HepG2 (cell line): ENCODE results near the gene C20orf144. TPM values are rescaled to one million over a fixed set of nuclear protein-coding genes. Genes with fewer than 3 reads are reported as not detected.

ENCODE experiments used
- ATAC-seq: fragments of 200-7000 bp; cut with Tn5 transposase; 3 replicates; pipeline ENCODE4 v1.9.1; 2020; ENCODE audit warnings: mild to moderate bottlenecking, moderate library complexity
- BruUV-seq: library from RNA; stranded (reverse); fragments of 400-500 nt; replicated peaks from 2 replicates; lab custom pipeline; 2021; lab: Mats Ljungman, UMichigan
- CTCF ChIA-PET: fragments of 300-600 bp; formaldehyde crosslinking; extraction: SDS; loops from one replicate; lab custom pipeline; 2021; ENCODE audit warnings: low total read pairs, inconsistent platforms, low intra/inter-chr PET ratio; lab: Yijun Ruan, JAX
- POLR2A ChIA-PET: fragments of 350-600 bp; sonication (Branson Sonifier 250); formaldehyde crosslinking; loops from one replicate; lab custom pipeline; 2020; ENCODE audit warnings: antibody characterized with exemption, inconsistent platforms; lab: Yijun Ruan, JAX
- DNase-seq: peaks from one replicate; pipeline ENCODE4 v3.0.0-alpha.2; 2015; ENCODE audit warnings: low spot score
- FAIRE-seq: peaks from 3 replicates; lab custom pipeline; 2011; peaks lifted over from hg19 to GRCh38; lab: Jason Lieb, UNC
- H2AFZ ChIP-seq: one replicate; pipeline ENCODE4 v1.6.1; 2011; ENCODE audit warnings: low read length, inconsistent platforms
- H3K27ac ChIP-seq: fragments of 300-600 bp; 3 replicates; pipeline ENCODE4 v1.8.0; 2011; ENCODE audit warnings: mixed run types, mild to moderate bottlenecking, mixed read lengths, low read length, inconsistent platforms; ENCODE audit not compliant: insufficient read depth; ENCODE audit errors: extremely low read length
- H3K27me3 ChIP-seq, 2 experiments: fragments of 200-600 bp in 1 of 2; 2 replicates in 1 of 2; 3 replicates in 1 of 2; pipeline versions ENCODE4 v1.6.0 to v1.8.0; 2011; ENCODE audit warnings: low read length in 2 of 2, mild to moderate bottlenecking in 2 of 2, moderate library complexity in 2 of 2, inconsistent platforms in 1 of 2; ENCODE audit not compliant: insufficient read depth in 2 of 2, control insufficient read depth in 1 of 2
- H3K36me3 ChIP-seq, 2 experiments: fragments of 200-600 bp in 1 of 2; replicated peaks in 1 of 2; 2 replicates in 1 of 2; 3 replicates in 1 of 2; pipeline versions ENCODE4 v1.5.1 to v1.8.0; 2011; ENCODE audit warnings: low read length in 2 of 2, inconsistent platforms in 1 of 2; ENCODE audit not compliant: insufficient read depth in 2 of 2, control insufficient read depth in 1 of 2
- H3K4me1 ChIP-seq: 2 replicates; pipeline ENCODE4 v1.5.1; 2012; ENCODE audit warnings: low read length, inconsistent platforms; ENCODE audit not compliant: insufficient read depth
- H3K4me2 ChIP-seq: 2 replicates; pipeline ENCODE4 v1.6.0; 2011; ENCODE audit warnings: low read depth, low read length, inconsistent platforms
- H3K4me3 ChIP-seq, 3 experiments: fragments of 200-600 bp in 1 of 3; sonication (generic), shearing (Covaris generic) in 1 of 3; replicated peaks in 1 of 3; 2 replicates each; pipeline ENCODE4 v1.5.1; 2011 to 2016; ENCODE audit warnings: low read length in 3 of 3, inconsistent platforms in 2 of 3, low read depth in 2 of 3, mild to moderate bottlenecking in 2 of 3, control low read depth in 1 of 3, mixed read lengths in 1 of 3; ENCODE audit not compliant: insufficient read depth in 1 of 3
- H3K79me2 ChIP-seq: one replicate; pipeline ENCODE4 v1.6.1; 2011; ENCODE audit warnings: low read length, inconsistent platforms; ENCODE audit not compliant: insufficient read depth
- H3K9ac ChIP-seq: 2 replicates; pipeline ENCODE4 v1.6.0; 2011; ENCODE audit warnings: mild to moderate bottlenecking, low read depth, low read length, inconsistent platforms; ENCODE audit not compliant: insufficient read depth
- H3K9me3 ChIP-seq: 2 replicates; pipeline ENCODE4 v1.5.1; 2012; ENCODE audit warnings: mild to moderate bottlenecking, low read length
- H4K20me1 ChIP-seq: 2 replicates; pipeline ENCODE4 v1.6.0; 2011; ENCODE audit warnings: inconsistent platforms, mild to moderate bottlenecking, low read length, moderate library complexity; ENCODE audit not compliant: insufficient read depth
- BCL6 ChIP-seq: IDR thresholded peaks from 2 replicates; pipeline ENCODE4 v1.6.1; 2016; ENCODE audit warnings: missing genetic modification reagents, missing compliant biosample characterization
- CHD4 ChIP-seq: fragments of 200-600 bp; sonication (generic); IDR thresholded peaks from 2 replicates; pipeline ENCODE4 v1.7.0; 2017; ENCODE audit warnings: mild to moderate bottlenecking, low read length, borderline replicate concordance
- EHMT2 ChIP-seq: fragments of 200-600 bp; sonication (generic); IDR thresholded peaks from 2 replicates; pipeline ENCODE4 v1.7.0; 2017; ENCODE audit warnings: antibody characterized with exemption, low read depth, low read length, borderline replicate concordance
- FIP1L1 ChIP-seq: fragments of 200-400 bp; formaldehyde crosslinking; IDR thresholded peaks from 2 replicates; pipeline ENCODE4 v1.6.1; 2018; ENCODE audit warnings: low read depth, mild to moderate bottlenecking, low read length, moderate library complexity, borderline replicate concordance; ENCODE audit not compliant: insufficient read depth
- FLYWCH1 ChIP-seq: sonication (generic); formaldehyde crosslinking; IDR thresholded peaks from 2 replicates; pipeline ENCODE4 v1.8.1; 2023; ENCODE audit warnings: mild to moderate bottlenecking, missing genetic modification reagents
- FOXK2 ChIP-seq: fragments of 450-650 bp; IDR thresholded peaks from 2 replicates; pipeline ENCODE4 v1.6.1; 2016
- HNRNPL ChIP-seq: fragments of 200-400 bp; formaldehyde crosslinking; IDR thresholded peaks from 2 replicates; pipeline ENCODE4 v1.6.1; 2017; ENCODE audit warnings: mild to moderate bottlenecking, low read depth, low read length
- KDM5B ChIP-seq: sonication (generic); formaldehyde crosslinking; IDR thresholded peaks from 2 replicates; pipeline ENCODE4 v1.4.0; 2020; ENCODE audit warnings: missing genetic modification reagents, mild to moderate bottlenecking, borderline replicate concordance
- POLR2AphosphoS5 ChIP-seq: IDR thresholded peaks from 2 replicates; pipeline ENCODE4 v1.6.1; 2012; ENCODE audit warnings: low read depth, low read length
- POLR2G ChIP-seq: fragments of 200-400 bp; formaldehyde crosslinking; IDR thresholded peaks from 2 replicates; pipeline ENCODE4 v1.6.1; 2018; ENCODE audit warnings: mild to moderate bottlenecking, low read depth, low read length, moderate library complexity
- RBM22 ChIP-seq: fragments of 200-400 bp; formaldehyde crosslinking; optimal IDR thresholded peaks from 2 replicates; pipeline ENCODE3; 2017; ENCODE audit warnings: mild to moderate bottlenecking, low read length, moderate library complexity
- SNAPC2 ChIP-seq: sonication (generic); formaldehyde crosslinking; IDR thresholded peaks from 2 replicates; pipeline ENCODE4 v1.8.1; 2022; ENCODE audit warnings: mild to moderate bottlenecking, missing genetic modification reagents
- SP2 ChIP-seq: sonication (generic); formaldehyde crosslinking; IDR thresholded peaks from 2 replicates; pipeline ENCODE4 v1.5.1; 2020; ENCODE audit warnings: mild to moderate bottlenecking, missing genetic modification reagents
- ZNF329 ChIP-seq: sonication (generic); formaldehyde crosslinking; IDR thresholded peaks from 2 replicates; pipeline ENCODE4 v1.9.0; 2021; ENCODE audit warnings: low read depth, mild to moderate bottlenecking, missing genetic modification reagents
- ZNF337 ChIP-seq: sonication (generic); formaldehyde crosslinking; IDR thresholded peaks from 2 replicates; pipeline ENCODE4 v1.5.1; 2020; ENCODE audit warnings: missing genetic modification reagents, low read depth, mild to moderate bottlenecking, borderline replicate concordance
- ZNF569 ChIP-seq: sonication (generic); formaldehyde crosslinking; IDR thresholded peaks from 2 replicates; pipeline ENCODE4 v1.5.0; 2020; ENCODE audit warnings: mild to moderate bottlenecking, missing genetic modification reagents, moderate library complexity, borderline replicate concordance
- ZNF672 ChIP-seq: sonication (generic); formaldehyde crosslinking; IDR thresholded peaks from 2 replicates; pipeline ENCODE4 v1.8.1; 2022; ENCODE audit warnings: missing genetic modification reagents
- ZNF687 ChIP-seq: sonication (generic); formaldehyde crosslinking; IDR thresholded peaks from 2 replicates; pipeline ENCODE4 v1.5.1; 2020; ENCODE audit warnings: mild to moderate bottlenecking, missing genetic modification reagents, moderate library complexity
- ZNF776 ChIP-seq: sonication (generic); formaldehyde crosslinking; IDR thresholded peaks from 2 replicates; pipeline ENCODE4 v1.4.0; 2020; ENCODE audit warnings: mild to moderate bottlenecking, missing genetic modification reagents
- WGBS: methylation state at CpG from one replicate; pipeline ENCODE4 v1.1.6; 2017; ENCODE audit warnings: low lambda C conversion rate; 5-methylcytosine and 5-hydroxymethylcytosine counted together
- in situ Hi-C: cut with HindIII; loops from 2 replicates; pipeline ENCODE4 v1.10.0; 2017; ENCODE audit warnings: low pct_unique_long_range_greater_than_20kb; ENCODE audit not compliant: extremely low pct_ligation_motif_present
- intact Hi-C: fragments of 100-400 bp; cut with micrococcal nuclease; formaldehyde crosslinking; loops from one replicate; pipeline ENCODE4 v1.10.0; 2022; ENCODE audit not compliant: unreplicated experiment
- polyA plus RNA-seq, 8 experiments: library from polyadenylated mRNA; depleted of rRNA in 3 of 8; stranded (reverse) in 7 of 8; unstranded in 1 of 8; fragments of >200 nt; fragmentation: Illumina TruSeq in 4 of 8; extraction: Trizol in 4 of 8; gene quantifications; 2 replicates each; pipeline versions ENCODE4 v1.2.1 to v1.2.3, GENCODE V29; 2011 to 2016; ENCODE audit warnings: low read depth in 4 of 8, missing spikeins in 1 of 8, mixed read lengths in 1 of 8; ENCODE audit not compliant: insufficient read depth in 1 of 8
- total RNA-seq, 5 experiments: library from RNA; depleted of rRNA; stranded (reverse); fragments of >200 nt; fragmentation: Illumina TruSeq; extraction: Trizol; gene quantifications; 2 replicates each; pipeline ENCODE4 v1.2.3, GENCODE V29; 2016; ENCODE audit warnings: low read depth in 1 of 5
- TF ChIP-seq, protein P1 (sequence below): sonication (generic); formaldehyde crosslinking; IDR thresholded peaks from 2 replicates; pipeline ENCODE4 v1.5.0; 2020; ENCODE audit warnings: mild to moderate bottlenecking, missing genetic modification reagents, moderate library complexity

C20orf144 gene
- total and polyA plus RNA-seq, 2 of the 13 experiments (the other 11 are each of a cell fraction or from before 2014, with no cell fraction given) = 0.09 to 0.16 TPM

GRCh38 chr20:33654680-33655161, 7.4 kb upstream of the C20orf144 start:
- Histone ChIP-seq H3K27ac (no peak overlapping the region), H3K79me2 (no peaks in the 10 kb centered on the region), H4K20me1 (no peaks in the 10 kb centered on the region), H3K4me1 (peaks cover 37% of the 10 kb centered on the region), H2AFZ (no peak overlapping the region), H3K4me3 (no peak overlapping the region), H3K27me3 (no peaks in the 10 kb centered on the region), H3K4me2 (no peak overlapping the region), H3K9me3 (no peaks in the 10 kb centered on the region), H3K9ac (no peak overlapping the region), H3K36me3 (peaks cover 24 to 32% of the 10 kb centered on the region in 2 experiments; a peak in 4 of 5 replicates)
- ATAC-seq (peak; percentile 0; the same call in 1 of the 3 replicates), DNase-seq (no peak), FAIRE-seq (no peak)
- CTCF ChIA-PET = interaction anchor here (4.7 kb wide), 1 partner anchor 196 kb away, joined by 53 read pairs; no protein-coding TSS in a partner anchor
- intact Hi-C loops = loop anchor here (5.0 kb wide), 1 partner anchor 137 kb away; no protein-coding TSS in a partner anchor
- WGBS = 88% methylated on average over 13 of the region's 14 CpGs
- BruUV-seq = no TSS peak
- POLR2A ChIA-PET = interaction anchor here (1.7 to 2.2 kb wide), 2 partner anchors 9 to 20 kb away, joined by 5 to 24 read pairs; no protein-coding TSS in a partner anchor
- in situ Hi-C loops = loop anchor here (5.0 kb wide), 1 partner anchor 192 kb away; no protein-coding TSS in a partner anchor
- 0 out of 2 replicates have a peak, but pooled peaks have one; percentile 52 for TF ChIP-seq ZNF329 (CRISPR knock-in tag)
- TF ChIP-seq ZNF337 = no peak
- TF ChIP-seq POLR2G = peak; percentile 57
- TF ChIP-seq SP2 (CRISPR knock-in tag) = 0 out of 2 replicates have a peak, but pooled peaks have one; percentile 24
- TF ChIP-seq, protein P1, sequence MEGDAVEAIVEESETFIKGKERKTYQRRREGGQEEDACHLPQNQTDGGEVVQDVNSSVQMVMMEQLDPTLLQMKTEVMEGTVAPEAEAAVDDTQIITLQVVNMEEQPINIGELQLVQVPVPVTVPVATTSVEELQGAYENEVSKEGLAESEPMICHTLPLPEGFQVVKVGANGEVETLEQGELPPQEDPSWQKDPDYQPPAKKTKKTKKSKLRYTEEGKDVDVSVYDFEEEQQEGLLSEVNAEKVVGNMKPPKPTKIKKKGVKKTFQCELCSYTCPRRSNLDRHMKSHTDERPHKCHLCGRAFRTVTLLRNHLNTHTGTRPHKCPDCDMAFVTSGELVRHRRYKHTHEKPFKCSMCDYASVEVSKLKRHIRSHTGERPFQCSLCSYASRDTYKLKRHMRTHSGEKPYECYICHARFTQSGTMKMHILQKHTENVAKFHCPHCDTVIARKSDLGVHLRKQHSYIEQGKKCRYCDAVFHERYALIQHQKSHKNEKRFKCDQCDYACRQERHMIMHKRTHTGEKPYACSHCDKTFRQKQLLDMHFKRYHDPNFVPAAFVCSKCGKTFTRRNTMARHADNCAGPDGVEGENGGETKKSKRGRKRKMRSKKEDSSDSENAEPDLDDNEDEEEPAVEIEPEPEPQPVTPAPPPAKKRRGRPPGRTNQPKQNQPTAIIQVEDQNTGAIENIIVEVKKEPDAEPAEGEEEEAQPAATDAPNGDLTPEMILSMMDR = 0 out of 2 replicates have a peak, but pooled peaks have one; percentile 5
- no peak for TF ChIP-seq FIP1L1
- TF ChIP-seq FLYWCH1 (CRISPR knock-in tag) = no peak
- TF ChIP-seq HNRNPL = no peak
- peak; percentile 45; the same call in 1 of the 2 replicates for TF ChIP-seq KDM5B (CRISPR knock-in tag)
- TF ChIP-seq POLR2AphosphoS5 = peak; percentile 24; the same call in 1 of the 2 replicates
- no peak for TF ChIP-seq ZNF569
- TF ChIP-seq ZNF672 (CRISPR knock-in tag) = no peak
- peak; percentile 82 for TF ChIP-seq RBM22
- no peak for TF ChIP-seq BCL6 (CRISPR knock-in tag)
- TF ChIP-seq ZNF776 (CRISPR knock-in tag) = peak; percentile 68; the same call in 1 of the 2 replicates
- no peak for TF ChIP-seq FOXK2
- TF ChIP-seq CHD4 = no peak
- 0 out of 2 replicates have a peak, but pooled peaks have one; percentile 25 for TF ChIP-seq ZNF687 (CRISPR knock-in tag)
- TF ChIP-seq EHMT2 = no peak
- TF ChIP-seq SNAPC2 = no peak
